Endothelial cell of umbilical vein (primary cell): Measurements from ENCODE around the gene SCN1B. TPM values are rescaled to one million over a fixed set of nuclear protein-coding genes. Genes with fewer than 3 reads are reported as not detected.

Experiments
- BruUV-seq: library from RNA; stranded (reverse); fragments of 400-500 nt; replicated peaks from 2 replicates; lab custom pipeline; 2021; lab: Mats Ljungman, UMichigan
- CTCF ChIA-PET: fragments of 300-600, 350-600 bp; sonication (Branson Sonifier 250); formaldehyde crosslinking; loops from one replicate; lab custom pipeline; 2021; ENCODE audit warnings: antibody characterized with exemption, inconsistent platforms; lab: Charles Lee
- POLR2A ChIA-PET: fragments of 300-600, 350-600 bp; sonication (Branson Sonifier 250); formaldehyde crosslinking; loops from one replicate; lab custom pipeline; 2021; ENCODE audit warnings: antibody characterized with exemption, inconsistent platforms; lab: Charles Lee
- DNase-seq: peaks from one replicate; pipeline ENCODE4 v3.0.0-alpha.2; 2011; ENCODE audit warnings: low read depth, low spot score
- FAIRE-seq: peaks from 2 replicates; lab custom pipeline; 2011; peaks lifted over from hg19 to GRCh38; lab: Jason Lieb, UNC
- H2AFZ ChIP-seq: 2 replicates; pipeline ENCODE4 v1.6.0; 2012; ENCODE audit warnings: low read depth, low read length, control low read depth, inconsistent platforms
- H3K27ac ChIP-seq: 2 replicates; pipeline ENCODE4 v1.5.1; 2011; ENCODE audit warnings: low read depth, mild to moderate bottlenecking, control low read depth, low read length, moderate library complexity; ENCODE audit not compliant: insufficient read depth
- H3K27me3 ChIP-seq, 2 experiments: 2 replicates each; pipeline versions ENCODE4 v1.6.0 to v1.6.1; 2011; ENCODE audit warnings: low read length in 2 of 2, mixed read lengths in 1 of 2; ENCODE audit not compliant: control insufficient read depth in 2 of 2, insufficient read depth in 2 of 2
- H3K36me3 ChIP-seq, 2 experiments: 2 replicates in 1 of 2; 3 replicates in 1 of 2; pipeline ENCODE4 v1.5.1; 2011; ENCODE audit warnings: low read length in 2 of 2, mild to moderate bottlenecking in 1 of 2, moderate library complexity in 1 of 2; ENCODE audit not compliant: control insufficient read depth in 2 of 2, insufficient read depth in 2 of 2; ENCODE audit errors: extremely low read depth in 1 of 2
- H3K4me1 ChIP-seq: 3 replicates; pipeline ENCODE4 v1.5.1; 2011; ENCODE audit warnings: mild to moderate bottlenecking, low read length; ENCODE audit not compliant: control insufficient read depth, insufficient read depth; ENCODE audit errors: extremely low read depth
- H3K4me2 ChIP-seq: 2 replicates; pipeline ENCODE4 v1.6.1; 2011; ENCODE audit warnings: low read length, control low read depth, mixed read lengths; ENCODE audit not compliant: insufficient read depth
- H3K4me3 ChIP-seq, 3 experiments: fragments of 200-600 bp in 1 of 3; sonication (generic), shearing (Covaris generic) in 1 of 3; replicated peaks in 1 of 3; 2 replicates each; pipeline ENCODE4 v1.5.1; 2011 to 2016; ENCODE audit warnings: control low read depth in 3 of 3, low read length in 3 of 3, mild to moderate bottlenecking in 2 of 3, inconsistent platforms in 1 of 3, low read depth in 1 of 3, moderate library complexity in 1 of 3; ENCODE audit not compliant: insufficient read depth in 1 of 3
- H3K79me2 ChIP-seq: 2 replicates; pipeline ENCODE4 v1.6.0; 2012; ENCODE audit warnings: low read length, inconsistent platforms; ENCODE audit not compliant: control insufficient read depth, insufficient read depth
- H3K9ac ChIP-seq: replicated peaks from 2 replicates; pipeline ENCODE3; 2011; ENCODE audit warnings: low read length, control low read depth; ENCODE audit not compliant: insufficient read depth; ENCODE audit errors: extremely low read depth
- H3K9me1 ChIP-seq: replicated peaks from 3 replicates; pipeline ENCODE4 v1.6.0; 2011; ENCODE audit warnings: mild to moderate bottlenecking, low read length; ENCODE audit not compliant: control insufficient read depth, insufficient read depth; ENCODE audit errors: extremely low read depth
- H3K9me3 ChIP-seq: replicated peaks from 2 replicates; pipeline ENCODE4 v1.5.1; 2012; ENCODE audit warnings: low read length, inconsistent platforms; ENCODE audit not compliant: control insufficient read depth, insufficient read depth
- H4K20me1 ChIP-seq: replicated peaks from 2 replicates; pipeline ENCODE3; 2011; ENCODE audit warnings: mild to moderate bottlenecking, low read length; ENCODE audit not compliant: control insufficient read depth, insufficient read depth; ENCODE audit errors: extremely low read depth
- CTCF ChIP-seq, 2 donors: IDR thresholded peaks; 1 replicate in 1 of 2; 2 replicates in 1 of 2; pipeline ENCODE4 v1.5.1; 2011; ENCODE audit warnings: low read length in 2 of 2, mild to moderate bottlenecking in 2 of 2, moderate library complexity in 2 of 2, control low read depth in 1 of 2, inconsistent platforms in 1 of 2, low read depth in 1 of 2; ENCODE audit not compliant: insufficient read depth in 1 of 2; ENCODE audit errors: extremely low read depth in 1 of 2
- EZH2 ChIP-seq: IDR thresholded peaks from 2 replicates; pipeline ENCODE4 v1.6.1; 2012; ENCODE audit warnings: borderline replicate concordance, low read depth, mild to moderate bottlenecking, moderate library complexity, low read length, inconsistent platforms; ENCODE audit not compliant: severe bottlenecking
- FOS ChIP-seq: IDR thresholded peaks from 2 replicates; pipeline ENCODE4 v1.6.1; 2011; ENCODE audit warnings: mild to moderate bottlenecking, low read length, moderate library complexity, borderline replicate concordance; ENCODE audit not compliant: insufficient read depth
- GATA2 ChIP-seq: IDR thresholded peaks from 2 replicates; pipeline ENCODE4 v1.7.0; 2011; ENCODE audit warnings: low read depth, mild to moderate bottlenecking, moderate library complexity, mixed read lengths, low read length; ENCODE audit not compliant: insufficient read length, insufficient read depth
- JUN ChIP-seq: IDR thresholded peaks from 2 replicates; pipeline ENCODE4 v1.6.1; 2011; ENCODE audit warnings: borderline replicate concordance, low read depth; ENCODE audit not compliant: insufficient read length, insufficient read depth
- MAX ChIP-seq: IDR thresholded peaks from 2 replicates; pipeline ENCODE4 v1.6.1; 2011; ENCODE audit not compliant: insufficient read depth, insufficient read length
- MYC ChIP-seq: IDR thresholded peaks from one replicate; pipeline ENCODE4 v1.6.1; 2011; ENCODE audit warnings: mild to moderate bottlenecking, low read depth, low read length
- POLR2A ChIP-seq: IDR thresholded peaks from 2 replicates; pipeline ENCODE4 v1.6.1; 2012; ENCODE audit warnings: low read depth, mild to moderate bottlenecking, control low read depth, low read length
- POLR2AphosphoS5 ChIP-seq: IDR thresholded peaks from 2 replicates; pipeline ENCODE4 v1.6.1; 2012; ENCODE audit warnings: low read depth, mild to moderate bottlenecking, control low read depth, low read length, moderate library complexity; ENCODE audit not compliant: insufficient read depth
- dilution Hi-C: fragments of 300-500 bp; cut with MboI; formaldehyde crosslinking; loops from one replicate; pipeline ENCODE4 v1.15.0; 2019; ENCODE audit warnings: low sequenced_read_pairs; ENCODE audit not compliant: extremely low pct_ligation_motif_present
- intact Hi-C: fragments of 100-400 bp; cut with micrococcal nuclease; formaldehyde crosslinking; loops from one replicate; pipeline ENCODE4 v1.10.0; 2022
- polyA plus RNA-seq, 4 experiments: library from polyadenylated mRNA; depleted of rRNA in 3 of 4; stranded (reverse) in 3 of 4; unstranded in 1 of 4; fragments of >200 nt; gene quantifications; 2 replicates each; pipeline versions ENCODE4 v1.2.1 to v1.2.3, GENCODE V29; 2011 to 2012; ENCODE audit warnings: missing spikeins in 1 of 4
- total RNA-seq: library from RNA; stranded (reverse); gene quantifications from 2 replicates; pipeline ENCODE4 v1.2.3, GENCODE V29; 2021

The SCN1B gene
- total and polyA plus RNA-seq, 2 donors (not counting 3 experiments of a cell fraction or from before 2014, with no cell fraction given) = 11.2 to 14.2 TPM

DNA sequence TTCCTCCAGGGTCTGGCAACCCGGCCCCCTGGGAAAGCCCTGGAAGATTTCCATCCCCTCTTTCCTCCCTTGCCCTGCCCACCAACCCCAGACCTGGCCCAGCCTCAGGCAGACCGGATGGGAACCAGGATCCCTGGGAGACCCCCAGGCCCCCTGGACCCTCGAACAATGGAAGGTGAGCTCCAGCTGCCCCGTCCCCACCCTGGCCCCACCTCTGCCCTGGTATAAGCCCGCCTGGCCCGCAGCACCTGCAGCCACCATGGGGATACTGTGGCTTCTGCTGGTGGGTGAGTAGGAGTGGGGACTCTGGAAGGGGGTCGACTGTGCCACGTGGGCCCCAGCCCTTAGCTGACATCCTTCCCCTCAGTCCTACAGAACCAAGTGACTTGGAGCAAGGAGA, 43.7 kb downstream of the SCN1B start:
- H3K9me3 ChIP-seq = no peaks in the 10 kb centered on the region
- ChIA-PET CTCF (interaction anchor here (0.5 kb wide), 1 partner anchor 29 kb away, joined by 3 read pairs; no protein-coding TSS in a partner anchor), POLR2A (no interaction called here)
- H3K4me2 ChIP-seq = no peak overlapping the region
- DNase-seq = no peak
- intact Hi-C loops (no loop called here), dilution Hi-C loops (no loop called here)
- no peaks in the 10 kb centered on the region for H3K27me3 ChIP-seq
- H2AFZ ChIP-seq = no peak overlapping the region
- no TSS peak for BruUV-seq
- no peak for TF ChIP-seq MAX
- no peak for TF ChIP-seq JUN
- TF ChIP-seq FOS = no peak
- no peak for TF ChIP-seq MYC
- no peak for TF ChIP-seq POLR2A
- no peak for TF ChIP-seq POLR2AphosphoS5
- TF ChIP-seq GATA2 = no peak
- TF ChIP-seq EZH2 = no peak
- no peak for TF ChIP-seq CTCF (IDR thresholded peaks at IDR 0.05; ENCODE audit: extremely low read depth in 1 of 2, insufficient read depth in 1 of 2, low read depth in 1 of 2, low read length in 2 of 2)
- no peak for FAIRE-seq
- H3K36me3 ChIP-seq = no peaks in the 10 kb centered on the region
- no peaks in the 10 kb centered on the region for H3K4me1 ChIP-seq
- no peak overlapping the region for H3K4me3 ChIP-seq
- no peaks in the 10 kb centered on the region for H3K79me2 ChIP-seq
- no peak overlapping the region for H3K27ac ChIP-seq
- H4K20me1 ChIP-seq = no peaks in the 10 kb centered on the region
- H3K9me1 ChIP-seq = no peaks in the 10 kb centered on the region
- no peak overlapping the region for H3K9ac ChIP-seq
